HG02610 (cell line): ENCODE data around the gene ANO6.
A peak's percentile ranks its signal among the peaks of the same experiment; 100 is the strongest.

ENCODE experiments used
- ATAC-seq: cut with Tn5 transposase; IDR thresholded peaks from one replicate; pipeline ENCODE4 v1.9.1; 2021; ENCODE audit warnings: mild to moderate bottlenecking, moderate library complexity; ENCODE audit not compliant: unreplicated experiment

ANO6 gene

GRCh38 chr12:45342171-45342570, 126.3 kb downstream of the ANO6 start:
- ATAC-seq = no peak

- no peak for ATAC-seq
Observed at GRCh38 chr12:45342848-45343247, 127.0 kb downstream of the ANO6 start.

GRCh38 chr12:45343269-45344051, 127.6 kb downstream of the ANO6 start:
- no peak for ATAC-seq

- ATAC-seq = no peak
Observed at GRCh38 chr12:45348311-45348710, 132.4 kb downstream of the ANO6 start.

- no peak for ATAC-seq
Observed at GRCh38 chr12:45348986-45349385, 133.1 kb downstream of the ANO6 start.

- ATAC-seq = no peak
Observed at GRCh38 chr12:45349916-45350315, 134.0 kb downstream of the ANO6 start.

- no peak for ATAC-seq
Observed at GRCh38 chr12:45350861-45351260, 135.0 kb downstream of the ANO6 start.

- ATAC-seq = peak; percentile 63
Observed at GRCh38 chr12:45351921-45352670, 136.2 kb downstream of the ANO6 start.

- no peak for ATAC-seq
Observed at GRCh38 chr12:45353944-45354343, 138.0 kb downstream of the ANO6 start.

- ATAC-seq = peak; percentile 75
Observed at GRCh38 chr12:45354399-45354798, 138.5 kb downstream of the ANO6 start.

- ATAC-seq = no peak
Observed at GRCh38 chr12:45355730-45356129, 139.8 kb downstream of the ANO6 start.

- ATAC-seq = no peak
Observed at GRCh38 chr12:45356822-45357538, 141.1 kb downstream of the ANO6 start.

GRCh38 chr12:45357539-45358417, 141.9 kb downstream of the ANO6 start:
- ATAC-seq = no peak

- ATAC-seq = no peak
Observed at GRCh38 chr12:45362291-45362690, 146.4 kb downstream of the ANO6 start.

- no peak for ATAC-seq
Observed at GRCh38 chr12:45363903-45364302, 148.0 kb downstream of the ANO6 start.

- ATAC-seq = no peak
Observed at GRCh38 chr12:45368841-45369489, 153.1 kb downstream of the ANO6 start.

- no peak for ATAC-seq
Observed at GRCh38 chr12:45377815-45378214, 161.9 kb downstream of the ANO6 start.

- ATAC-seq = no peak
Observed at GRCh38 chr12:45379261-45379660, 163.4 kb downstream of the ANO6 start.

GRCh38 chr12:45381351-45381750, 165.5 kb downstream of the ANO6 start:
- ATAC-seq = no peak

- no peak for ATAC-seq
Observed at GRCh38 chr12:45388545-45388944, 172.7 kb downstream of the ANO6 start.
